Measurements from ENCODE around the gene ITPR2. TPM values are rescaled to one million over a fixed set of nuclear protein-coding genes. Genes with fewer than 3 reads are reported as not detected.

Gene ITPR2
- total and polyA plus RNA-seq, 2 of the 13 experiments (the other 11 are each of a cell fraction or from before 2014, with no cell fraction given) = 31.9 to 81.9 TPM

DNA sequence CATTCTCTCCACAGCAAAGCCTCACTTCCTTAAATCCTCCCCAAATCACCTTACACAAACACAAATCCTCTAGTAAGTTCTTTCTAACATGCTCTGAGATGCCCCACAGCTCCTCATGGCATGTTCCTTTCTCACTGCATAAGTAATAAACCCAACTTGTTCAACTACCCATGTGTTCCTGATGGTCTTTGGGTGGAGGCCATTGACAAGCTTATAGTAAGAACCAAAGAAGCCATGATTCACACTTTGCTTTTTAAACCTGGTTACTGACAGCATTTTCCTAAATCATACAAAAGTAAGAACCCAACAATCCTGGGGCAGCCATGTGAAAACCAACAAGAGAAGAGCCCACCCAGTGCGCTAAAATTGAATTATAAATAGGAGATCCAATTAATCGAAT is 138.6 kb downstream of the ITPR2 start:
- Histone ChIP-seq H3K4me1 (ENCODE audit: insufficient read depth, low read length) (peaks cover 30% of the 10 kb centered on the region), H3K4me2 (ENCODE audit: low read depth, low read length) (no peak overlapping the region), H3K9me3 (ENCODE audit: low read length) (no peaks in the 10 kb centered on the region), H3K36me3 (replicated peaks in 1 of 2; ENCODE audit: control insufficient read depth in 1 of 2, insufficient read depth in 2 of 2, low read length in 2 of 2) (peaks cover 7 to 65% of the 10 kb centered on the region in 2 experiments), H3K27me3 (ENCODE audit: control insufficient read depth in 1 of 2, insufficient read depth in 2 of 2, low read length in 2 of 2) (no peaks in the 10 kb centered on the region), H3K79me2 (ENCODE audit: insufficient read depth, low read length) (peaks cover 9% of the 10 kb centered on the region), H2AFZ (ENCODE audit: low read length) (no peak overlapping the region), H3K9ac (ENCODE audit: insufficient read depth, low read depth, low read length) (no peak overlapping the region), H3K27ac (ENCODE audit: extremely low read length, insufficient read depth, low read length) (no peak overlapping the region), H3K4me3 (replicated peaks in 1 of 3; ENCODE audit: insufficient read depth in 1 of 3, low read depth in 2 of 3, low read length in 3 of 3) (no peak overlapping the region), H4K20me1 (ENCODE audit: insufficient read depth, low read length) (no peaks in the 10 kb centered on the region)
- no peak for ATAC-seq
- intact Hi-C loops (cut with micrococcal nuclease; ENCODE audit: unreplicated experiment) = no loop called here
- FAIRE-seq = no peak
- in situ Hi-C loops (cut with HindIII; ENCODE audit: extremely low pct_ligation_motif_present, low pct_unique_long_range_greater_than_20kb) = no loop called here
- no peak for DNase-seq (ENCODE audit: low spot score)
- CTCF ChIA-PET (ENCODE audit: low intra/inter-chr PET ratio, low total read pairs) = no interaction called here
- WGBS (ENCODE audit: low lambda C conversion rate) = 98% methylated on average over 2 of the region's 2 CpGs
- TF ChIP-seq ZNF615 (CRISPR knock-in tag; IDR thresholded peaks at IDR 0.05; ENCODE audit: borderline replicate concordance) (no peak), ZFP1 (CRISPR knock-in tag; IDR thresholded peaks at IDR 0.05) (no peak), GATA4 (IDR thresholded peaks at IDR 0.05; ENCODE audit: borderline replicate concordance, low read depth) (no peak), RXRA (CRISPR knock-in tag; IDR thresholded peaks at IDR 0.05) (no peak)
- TF ChIP-seq, protein P1, sequence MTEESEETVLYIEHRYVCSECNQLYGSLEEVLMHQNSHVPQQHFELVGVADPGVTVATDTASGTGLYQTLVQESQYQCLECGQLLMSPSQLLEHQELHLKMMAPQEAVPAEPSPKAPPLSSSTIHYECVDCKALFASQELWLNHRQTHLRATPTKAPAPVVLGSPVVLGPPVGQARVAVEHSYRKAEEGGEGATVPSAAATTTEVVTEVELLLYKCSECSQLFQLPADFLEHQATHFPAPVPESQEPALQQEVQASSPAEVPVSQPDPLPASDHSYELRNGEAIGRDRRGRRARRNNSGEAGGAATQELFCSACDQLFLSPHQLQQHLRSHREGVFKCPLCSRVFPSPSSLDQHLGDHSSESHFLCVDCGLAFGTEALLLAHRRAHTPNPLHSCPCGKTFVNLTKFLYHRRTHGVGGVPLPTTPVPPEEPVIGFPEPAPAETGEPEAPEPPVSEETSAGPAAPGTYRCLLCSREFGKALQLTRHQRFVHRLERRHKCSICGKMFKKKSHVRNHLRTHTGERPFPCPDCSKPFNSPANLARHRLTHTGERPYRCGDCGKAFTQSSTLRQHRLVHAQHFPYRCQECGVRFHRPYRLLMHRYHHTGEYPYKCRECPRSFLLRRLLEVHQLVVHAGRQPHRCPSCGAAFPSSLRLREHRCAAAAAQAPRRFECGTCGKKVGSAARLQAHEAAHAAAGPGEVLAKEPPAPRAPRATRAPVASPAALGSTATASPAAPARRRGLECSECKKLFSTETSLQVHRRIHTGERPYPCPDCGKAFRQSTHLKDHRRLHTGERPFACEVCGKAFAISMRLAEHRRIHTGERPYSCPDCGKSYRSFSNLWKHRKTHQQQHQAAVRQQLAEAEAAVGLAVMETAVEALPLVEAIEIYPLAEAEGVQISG (CRISPR knock-in tag; IDR thresholded peaks at IDR 0.05) = no peak
- TF ChIP-seq, protein P2, sequence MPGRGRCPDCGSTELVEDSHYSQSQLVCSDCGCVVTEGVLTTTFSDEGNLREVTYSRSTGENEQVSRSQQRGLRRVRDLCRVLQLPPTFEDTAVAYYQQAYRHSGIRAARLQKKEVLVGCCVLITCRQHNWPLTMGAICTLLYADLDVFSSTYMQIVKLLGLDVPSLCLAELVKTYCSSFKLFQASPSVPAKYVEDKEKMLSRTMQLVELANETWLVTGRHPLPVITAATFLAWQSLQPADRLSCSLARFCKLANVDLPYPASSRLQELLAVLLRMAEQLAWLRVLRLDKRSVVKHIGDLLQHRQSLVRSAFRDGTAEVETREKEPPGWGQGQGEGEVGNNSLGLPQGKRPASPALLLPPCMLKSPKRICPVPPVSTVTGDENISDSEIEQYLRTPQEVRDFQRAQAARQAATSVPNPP (CRISPR knock-in tag; IDR thresholded peaks at IDR 0.05) = no peak
- TF ChIP-seq, protein P3, sequence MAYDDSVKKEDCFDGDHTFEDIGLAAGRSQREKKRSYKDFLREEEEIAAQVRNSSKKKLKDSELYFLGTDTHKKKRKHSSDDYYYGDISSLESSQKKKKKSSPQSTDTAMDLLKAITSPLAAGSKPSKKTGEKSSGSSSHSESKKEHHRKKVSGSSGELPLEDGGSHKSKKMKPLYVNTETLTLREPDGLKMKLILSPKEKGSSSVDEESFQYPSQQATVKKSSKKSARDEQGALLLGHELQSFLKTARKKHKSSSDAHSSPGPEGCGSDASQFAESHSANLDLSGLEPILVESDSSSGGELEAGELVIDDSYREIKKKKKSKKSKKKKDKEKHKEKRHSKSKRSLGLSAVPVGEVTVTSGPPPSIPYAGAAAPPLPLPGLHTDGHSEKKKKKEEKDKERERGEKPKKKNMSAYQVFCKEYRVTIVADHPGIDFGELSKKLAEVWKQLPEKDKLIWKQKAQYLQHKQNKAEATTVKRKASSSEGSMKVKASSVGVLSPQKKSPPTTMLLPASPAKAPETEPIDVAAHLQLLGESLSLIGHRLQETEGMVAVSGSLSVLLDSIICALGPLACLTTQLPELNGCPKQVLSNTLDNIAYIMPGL (CRISPR knock-in tag; IDR thresholded peaks at IDR 0.05; ENCODE audit: borderline replicate concordance in 1 of 2, low read depth in 1 of 2) = no peak
- no TSS peak for BruUV-seq (replicated peaks)
- POLR2A ChIA-PET = no interaction called here
